ENCODE data around the gene RAP1GDS1. TPM values are rescaled to one million over a fixed set of nuclear protein-coding genes. Genes with fewer than 3 reads are reported as not detected.
"Not testable (repeated sequence)": the region's sequence is repeated elsewhere in the genome, so short reads cannot be mapped to it uniquely, and the experiment has no call there.

The RAP1GDS1 gene
- total RNA-seq, 1 experiment from 2014 or later, result 31.1 TPM

GRCh38 chr4:98284640-98285046 lies 23.5 kb downstream of the RAP1GDS1 start:
- H2AFZ ChIP-seq (ENCODE audit: low read length), result no peak overlapping the region
- H3K4me1 ChIP-seq (ENCODE audit: insufficient read depth, low read length), result peaks cover 12% of the 10 kb centered on the region
- no peaks in the 10 kb centered on the region for H3K9me3 ChIP-seq (ENCODE audit: low read length)
- peak; percentile 20; the same call in 1 of the 2 replicates for ATAC-seq
- H3F3A ChIP-seq (ENCODE audit: low read length, unreplicated experiment), result no peaks in the 10 kb centered on the region
- intact Hi-C loops (cut with micrococcal nuclease), result no loop called here
- TF ChIP-seq EZH2phosphoT487 (IDR thresholded peaks at IDR 0.05; ENCODE audit: borderline replicate concordance, low read length) (no peak), EZH2 (IDR thresholded peaks at IDR 0.05; ENCODE audit: low read length, unreplicated experiment) (no peak)
- TF ChIP-seq, protein P1, sequence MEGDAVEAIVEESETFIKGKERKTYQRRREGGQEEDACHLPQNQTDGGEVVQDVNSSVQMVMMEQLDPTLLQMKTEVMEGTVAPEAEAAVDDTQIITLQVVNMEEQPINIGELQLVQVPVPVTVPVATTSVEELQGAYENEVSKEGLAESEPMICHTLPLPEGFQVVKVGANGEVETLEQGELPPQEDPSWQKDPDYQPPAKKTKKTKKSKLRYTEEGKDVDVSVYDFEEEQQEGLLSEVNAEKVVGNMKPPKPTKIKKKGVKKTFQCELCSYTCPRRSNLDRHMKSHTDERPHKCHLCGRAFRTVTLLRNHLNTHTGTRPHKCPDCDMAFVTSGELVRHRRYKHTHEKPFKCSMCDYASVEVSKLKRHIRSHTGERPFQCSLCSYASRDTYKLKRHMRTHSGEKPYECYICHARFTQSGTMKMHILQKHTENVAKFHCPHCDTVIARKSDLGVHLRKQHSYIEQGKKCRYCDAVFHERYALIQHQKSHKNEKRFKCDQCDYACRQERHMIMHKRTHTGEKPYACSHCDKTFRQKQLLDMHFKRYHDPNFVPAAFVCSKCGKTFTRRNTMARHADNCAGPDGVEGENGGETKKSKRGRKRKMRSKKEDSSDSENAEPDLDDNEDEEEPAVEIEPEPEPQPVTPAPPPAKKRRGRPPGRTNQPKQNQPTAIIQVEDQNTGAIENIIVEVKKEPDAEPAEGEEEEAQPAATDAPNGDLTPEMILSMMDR (conservative IDR thresholded peaks at IDR 0.05; ENCODE audit: low read depth, low read length), result no peak
- H3K36me3 ChIP-seq (ENCODE audit: low read depth, low read length), result no peaks in the 10 kb centered on the region
- H3K79me2 ChIP-seq (ENCODE audit: low read length), result peaks cover 54% of the 10 kb centered on the region
- no peak overlapping the region for H3K4me2 ChIP-seq (ENCODE audit: low read length)
- no peaks in the 10 kb centered on the region for H4K20me1 ChIP-seq (ENCODE audit: low read length)
- DNase-seq, result peak; percentile 57
- H3K4me3 ChIP-seq (ENCODE audit: low read length), result no peak overlapping the region
- CTCF ChIA-PET, result no interaction called here
- BruUV-seq (replicated peaks), result no TSS peak
- H3K27me3 ChIP-seq (ENCODE audit: low read length), result no peaks in the 10 kb centered on the region
- POLR2A ChIA-PET (ENCODE audit: unreplicated experiment), result no interaction called here
- no peak overlapping the region for H3K9ac ChIP-seq (ENCODE audit: low read length)
- no peaks in the 10 kb centered on the region for H3K9me2 ChIP-seq (replicated peaks; ENCODE audit: low read length)
- H3K27ac ChIP-seq (ENCODE audit: low read length), result no peak overlapping the region

GRCh38 chr4:98285676-98286075 lies 24.5 kb downstream of the RAP1GDS1 start:
- TF ChIP-seq EZH2 (IDR thresholded peaks at IDR 0.05; ENCODE audit: low read length, unreplicated experiment), result no peak
- TF ChIP-seq EZH2phosphoT487 (IDR thresholded peaks at IDR 0.05; ENCODE audit: borderline replicate concordance, low read length), result no peak
- TF ChIP-seq, protein P1 (conservative IDR thresholded peaks at IDR 0.05; ENCODE audit: low read depth, low read length), result no peak
- no peaks in the 10 kb centered on the region for H4K20me1 ChIP-seq (ENCODE audit: low read length)
- H3K4me1 ChIP-seq (ENCODE audit: insufficient read depth, low read length), result peaks cover 12% of the 10 kb centered on the region
- H3K36me3 ChIP-seq (ENCODE audit: low read depth, low read length), result no peaks in the 10 kb centered on the region
- ATAC-seq (no peak), DNase-seq (no peak)
- intact Hi-C loops (cut with micrococcal nuclease), result no loop called here
- no peaks in the 10 kb centered on the region for H3K9me2 ChIP-seq (replicated peaks; ENCODE audit: low read length)
- H3K79me2 ChIP-seq (ENCODE audit: low read length), result peaks cover 64% of the 10 kb centered on the region
- H2AFZ ChIP-seq (ENCODE audit: low read length), result no peak overlapping the region
- H3K4me2 ChIP-seq (ENCODE audit: low read length), result no peak overlapping the region
- H3K4me3 ChIP-seq (ENCODE audit: low read length), result no peak overlapping the region
- no TSS peak for BruUV-seq (replicated peaks)
- H3K27me3 ChIP-seq (ENCODE audit: low read length), result no peaks in the 10 kb centered on the region
- H3K9ac ChIP-seq (ENCODE audit: low read length), result no peak overlapping the region
- H3F3A ChIP-seq (ENCODE audit: low read length, unreplicated experiment), result no peaks in the 10 kb centered on the region
- H3K27ac ChIP-seq (ENCODE audit: low read length), result no peak overlapping the region
- CTCF ChIA-PET, result no interaction called here
- POLR2A ChIA-PET (ENCODE audit: unreplicated experiment), result no interaction called here
- no peaks in the 10 kb centered on the region for H3K9me3 ChIP-seq (ENCODE audit: low read length)

DNA sequence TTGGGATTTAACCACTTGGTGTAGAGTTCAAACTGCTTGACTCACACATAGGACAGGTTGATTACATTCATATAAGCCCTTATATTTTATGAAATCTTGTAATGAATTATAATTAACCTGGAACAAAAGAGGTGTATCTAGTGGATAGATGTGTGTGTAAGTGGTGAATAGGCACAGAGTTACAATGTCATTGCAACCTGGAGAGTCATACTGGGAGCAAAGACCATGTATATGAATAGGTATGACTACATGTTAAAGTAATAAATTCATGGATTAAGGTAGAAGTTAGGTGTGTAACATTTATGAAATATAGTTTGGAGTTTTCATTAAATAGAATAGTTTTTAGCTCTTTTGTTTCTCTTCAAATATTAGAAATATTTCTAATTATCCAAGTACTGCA lies 26.1 kb downstream of the RAP1GDS1 start:
- Histone ChIP-seq H3K27ac (ENCODE audit: low read length) (no peak overlapping the region), H4K20me1 (ENCODE audit: low read length) (no peaks in the 10 kb centered on the region), H3K79me2 (ENCODE audit: low read length) (peaks cover 65% of the 10 kb centered on the region), H3F3A (ENCODE audit: low read length, unreplicated experiment) (no peaks in the 10 kb centered on the region), H2AFZ (ENCODE audit: low read length) (no peak overlapping the region), H3K4me3 (ENCODE audit: low read length) (no peak overlapping the region), H3K9me3 (ENCODE audit: low read length) (no peaks in the 10 kb centered on the region), H3K36me3 (ENCODE audit: low read depth, low read length) (no peaks in the 10 kb centered on the region), H3K4me2 (ENCODE audit: low read length) (no peak overlapping the region), H3K4me1 (ENCODE audit: insufficient read depth, low read length) (peaks cover 12% of the 10 kb centered on the region), H3K9me2 (replicated peaks; ENCODE audit: low read length) (no peaks in the 10 kb centered on the region), H3K9ac (ENCODE audit: low read length) (no peak overlapping the region), H3K27me3 (ENCODE audit: low read length) (no peaks in the 10 kb centered on the region)
- no TSS peak for BruUV-seq (replicated peaks)
- POLR2A ChIA-PET (ENCODE audit: unreplicated experiment), result no interaction called here
- no peak for ATAC-seq
- CTCF ChIA-PET, result no interaction called here
- TF ChIP-seq EZH2phosphoT487 (IDR thresholded peaks at IDR 0.05; ENCODE audit: borderline replicate concordance, low read length) (no peak), EZH2 (IDR thresholded peaks at IDR 0.05; ENCODE audit: low read length, unreplicated experiment) (no peak)
- TF ChIP-seq, protein P1 (conservative IDR thresholded peaks at IDR 0.05; ENCODE audit: low read depth, low read length), result no peak
- DNase-seq, result no peak
- intact Hi-C loops (cut with micrococcal nuclease), result no loop called here

- H3K36me3 ChIP-seq (ENCODE audit: low read depth, low read length); H3K4me3 ChIP-seq (ENCODE audit: low read length); H3K9me3 ChIP-seq (ENCODE audit: low read length); intact Hi-C loops (cut with micrococcal nuclease); H3K9ac ChIP-seq (ENCODE audit: low read length); H3K27me3 ChIP-seq (ENCODE audit: low read length); H3K9me2 ChIP-seq (replicated peaks; ENCODE audit: low read length); CTCF ChIA-PET; ATAC-seq; BruUV-seq (replicated peaks); H4K20me1 ChIP-seq (ENCODE audit: low read length); H2AFZ ChIP-seq (ENCODE audit: low read length); H3K27ac ChIP-seq (ENCODE audit: low read length); H3K4me2 ChIP-seq (ENCODE audit: low read length); DNase-seq; H3F3A ChIP-seq (ENCODE audit: low read length, unreplicated experiment): not testable (repeated sequence)
- H3K79me2 ChIP-seq (ENCODE audit: low read length), result peaks cover 54% of the 10 kb centered on the region
- POLR2A ChIA-PET (ENCODE audit: unreplicated experiment), result interaction anchor here (0.7 kb wide), 1 partner anchor 74 kb away, joined by 4 read pairs; no protein-coding TSS in a partner anchor
- H3K4me1 ChIP-seq (ENCODE audit: insufficient read depth, low read length), result peaks cover 12% of the 10 kb centered on the region
Observed at GRCh38 chr4:98288671-98289070, 27.5 kb downstream of the RAP1GDS1 start.
